ENCODE data around the gene SGIP1. TPM values are rescaled to one million over a fixed set of nuclear protein-coding genes. Genes with fewer than 3 reads are reported as not detected.
"Not testable (repeated sequence)": the region's sequence is repeated elsewhere in the genome, so short reads cannot be mapped to it uniquely, and the experiment has no call there.

Gene SGIP1
- total RNA-seq, 2 donors from 2014 or later = 0.59 to 38.4 TPM

- TF ChIP-seq, protein P1, sequence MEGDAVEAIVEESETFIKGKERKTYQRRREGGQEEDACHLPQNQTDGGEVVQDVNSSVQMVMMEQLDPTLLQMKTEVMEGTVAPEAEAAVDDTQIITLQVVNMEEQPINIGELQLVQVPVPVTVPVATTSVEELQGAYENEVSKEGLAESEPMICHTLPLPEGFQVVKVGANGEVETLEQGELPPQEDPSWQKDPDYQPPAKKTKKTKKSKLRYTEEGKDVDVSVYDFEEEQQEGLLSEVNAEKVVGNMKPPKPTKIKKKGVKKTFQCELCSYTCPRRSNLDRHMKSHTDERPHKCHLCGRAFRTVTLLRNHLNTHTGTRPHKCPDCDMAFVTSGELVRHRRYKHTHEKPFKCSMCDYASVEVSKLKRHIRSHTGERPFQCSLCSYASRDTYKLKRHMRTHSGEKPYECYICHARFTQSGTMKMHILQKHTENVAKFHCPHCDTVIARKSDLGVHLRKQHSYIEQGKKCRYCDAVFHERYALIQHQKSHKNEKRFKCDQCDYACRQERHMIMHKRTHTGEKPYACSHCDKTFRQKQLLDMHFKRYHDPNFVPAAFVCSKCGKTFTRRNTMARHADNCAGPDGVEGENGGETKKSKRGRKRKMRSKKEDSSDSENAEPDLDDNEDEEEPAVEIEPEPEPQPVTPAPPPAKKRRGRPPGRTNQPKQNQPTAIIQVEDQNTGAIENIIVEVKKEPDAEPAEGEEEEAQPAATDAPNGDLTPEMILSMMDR (IDR thresholded peaks at IDR 0.05) = no peak
- TF ChIP-seq POLR2AphosphoS5 (IDR thresholded peaks at IDR 0.05) (no peak), POLR2A (IDR thresholded peaks at IDR 0.05) (no peak)
- intact Hi-C loops (cut with DNase I) = no loop called here
Measured at GRCh38 chr1:66578841-66579240, 44.9 kb downstream of the SGIP1 start.

DNA sequence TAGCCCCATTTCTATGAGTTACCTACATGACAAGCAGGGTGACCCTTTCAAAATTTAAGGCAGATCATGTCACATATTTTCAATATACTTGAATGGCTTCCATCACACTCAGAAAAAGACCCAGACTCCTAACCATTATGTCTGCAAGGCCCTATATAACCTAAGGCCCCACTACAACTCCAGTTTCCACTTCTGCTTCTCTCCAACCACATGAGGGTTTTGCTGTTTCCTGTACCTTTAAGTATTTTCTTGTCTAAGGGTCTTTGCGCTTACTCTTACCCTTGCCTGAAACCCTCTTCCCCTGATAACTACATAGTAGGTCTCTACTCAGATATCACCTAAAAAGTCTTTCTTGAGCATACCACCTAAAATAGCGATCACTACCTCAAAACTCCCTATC is 46.1 kb downstream of the SGIP1 start:
- WGBS = 98% methylated on average over 2 of the region's 2 CpGs
- DNase-seq (ENCODE audit: low spot score) = no peak
- no peaks in the 10 kb centered on the region for H3K4me1 ChIP-seq (replicated peaks)
- H3K9me3 ChIP-seq = no peaks in the 10 kb centered on the region
- intact Hi-C loops (cut with DNase I) = no loop called here
- no peak overlapping the region for H3K27ac ChIP-seq
- no peaks in the 10 kb centered on the region for H3K27me3 ChIP-seq (replicated peaks; ENCODE audit: insufficient read depth)
- no peaks in the 10 kb centered on the region for H3K36me3 ChIP-seq
- H3K4me3 ChIP-seq = no peak overlapping the region
- TF ChIP-seq, protein P1 (IDR thresholded peaks at IDR 0.05) = no peak
- no peak for TF ChIP-seq POLR2AphosphoS5 (IDR thresholded peaks at IDR 0.05)
- no peak for TF ChIP-seq POLR2A (IDR thresholded peaks at IDR 0.05)

More at GRCh38 chr1:66578841-66579240, 44.9 kb downstream of the SGIP1 start:
- Histone ChIP-seq H3K36me3 (no peaks in the 10 kb centered on the region), H3K27ac (no peak overlapping the region), H3K27me3 (replicated peaks; ENCODE audit: insufficient read depth) (no peaks in the 10 kb centered on the region), H3K9me3 (no peaks in the 10 kb centered on the region), H3K4me1 (replicated peaks) (no peaks in the 10 kb centered on the region), H3K4me3 (no peak overlapping the region)
- WGBS = 67% methylated on average over 1 of the region's 1 CpG
- no peak for DNase-seq (ENCODE audit: low spot score)

DNA sequence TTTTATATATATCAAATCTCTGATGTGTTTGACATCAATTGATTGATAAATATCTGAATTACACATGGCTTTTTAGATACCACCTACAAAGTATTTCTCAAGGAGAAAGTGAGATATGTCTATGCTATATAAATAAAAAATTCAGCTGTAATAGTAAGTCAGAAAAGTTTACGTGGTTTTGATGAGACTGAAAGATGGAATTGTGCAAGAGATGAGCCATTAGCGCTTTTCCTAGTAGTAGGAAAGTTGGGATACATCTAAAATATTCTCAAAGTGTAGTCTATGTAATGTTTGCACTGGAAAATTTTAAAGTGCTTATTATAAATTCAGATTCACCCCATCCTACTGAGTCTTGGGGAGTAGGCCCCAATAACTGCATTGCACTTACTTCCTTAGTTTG is 49.1 kb downstream of the SGIP1 start:
- Histone ChIP-seq H3K27me3 (replicated peaks; ENCODE audit: insufficient read depth) (no peaks in the 10 kb centered on the region), H3K4me1 (replicated peaks) (no peaks in the 10 kb centered on the region), H3K27ac (no peak overlapping the region), H3K4me3 (no peak overlapping the region), H3K36me3 (no peaks in the 10 kb centered on the region), H3K9me3 (no peaks in the 10 kb centered on the region)
- intact Hi-C loops (cut with DNase I) = no loop called here
- WGBS = 97% methylated on average over 2 of the region's 2 CpGs
- TF ChIP-seq POLR2AphosphoS5 (IDR thresholded peaks at IDR 0.05) (no peak), POLR2A (IDR thresholded peaks at IDR 0.05) (no peak)
- TF ChIP-seq, protein P1 (IDR thresholded peaks at IDR 0.05) = no peak
- no peak for DNase-seq (ENCODE audit: low spot score)

DNA sequence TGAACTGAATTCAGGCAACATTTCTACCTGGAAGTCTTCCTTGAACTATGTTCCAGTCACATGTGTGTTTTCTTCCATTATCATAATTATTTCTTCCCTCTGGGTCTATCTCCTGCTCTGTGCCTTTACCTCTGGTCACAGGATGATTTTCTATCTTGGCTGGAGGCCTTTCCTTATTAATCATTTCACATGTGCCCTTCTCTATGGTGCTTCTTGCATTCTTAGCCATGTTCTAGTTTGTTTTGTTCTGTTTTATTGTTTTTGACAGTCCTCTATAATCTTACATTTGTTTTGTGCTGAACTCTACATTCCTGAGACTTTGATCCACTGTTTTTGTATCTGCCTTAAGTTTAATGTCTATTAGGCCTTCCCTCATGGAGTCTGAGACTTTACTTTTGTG is 51.0 kb downstream of the SGIP1 start:
- no peak for DNase-seq (ENCODE audit: low spot score)
- Histone ChIP-seq H3K4me1 (replicated peaks) (no peaks in the 10 kb centered on the region), H3K9me3 (no peaks in the 10 kb centered on the region), H3K27me3 (replicated peaks; ENCODE audit: insufficient read depth) (no peaks in the 10 kb centered on the region), H3K27ac (no peak overlapping the region), H3K4me3 (no peak overlapping the region), H3K36me3 (no peaks in the 10 kb centered on the region)
- TF ChIP-seq, protein P1 (IDR thresholded peaks at IDR 0.05) = no peak
- no peak for TF ChIP-seq POLR2A (IDR thresholded peaks at IDR 0.05)
- no peak for TF ChIP-seq POLR2AphosphoS5 (IDR thresholded peaks at IDR 0.05)
- intact Hi-C loops (cut with DNase I) = no loop called here

GRCh38 chr1:66589326-66589725 is 55.4 kb downstream of the SGIP1 start:
- Histone ChIP-seq H3K4me1 (replicated peaks) (no peaks in the 10 kb centered on the region), H3K9me3 (no peaks in the 10 kb centered on the region), H3K27me3 (replicated peaks; ENCODE audit: insufficient read depth) (no peaks in the 10 kb centered on the region), H3K4me3 (no peak overlapping the region), H3K27ac (no peak overlapping the region), H3K36me3 (no peaks in the 10 kb centered on the region)
- intact Hi-C loops (cut with DNase I) = no loop called here
- no peak for DNase-seq (ENCODE audit: low spot score)
- TF ChIP-seq, protein P1 (IDR thresholded peaks at IDR 0.05) = no peak
- TF ChIP-seq POLR2AphosphoS5 (IDR thresholded peaks at IDR 0.05) (no peak), POLR2A (IDR thresholded peaks at IDR 0.05) (no peak)

DNA sequence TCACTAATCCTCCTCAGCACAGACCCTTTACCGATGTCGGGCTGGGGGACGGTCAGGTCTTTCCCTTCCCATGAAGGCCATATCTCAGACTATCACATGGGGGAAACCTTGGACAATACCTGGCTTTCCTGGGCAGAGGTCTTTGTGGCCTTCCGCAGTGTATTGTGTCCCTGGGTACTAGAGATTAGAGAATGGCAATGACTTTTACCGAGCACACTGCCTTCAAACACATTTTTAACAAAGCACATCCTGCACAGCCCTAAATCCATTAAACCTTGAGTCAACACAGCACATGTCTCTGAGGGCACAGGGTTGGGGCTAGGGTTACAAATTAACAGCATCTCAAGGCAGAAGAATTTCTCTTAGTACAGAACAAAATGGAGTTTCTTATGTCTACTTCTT is 58.2 kb downstream of the SGIP1 start:
- intact Hi-C loops (cut with DNase I); H3K27me3 ChIP-seq (replicated peaks; ENCODE audit: insufficient read depth); H3K27ac ChIP-seq; H3K4me1 ChIP-seq (replicated peaks); H3K9me3 ChIP-seq; H3K4me3 ChIP-seq; H3K36me3 ChIP-seq; DNase-seq (ENCODE audit: low spot score): not testable (repeated sequence)
- 57% methylated on average over 5 of the region's 5 CpGs for WGBS

Measured in prostate gland (tissue), 2 donors.